DOHH2 (cell line): ENCODE results near the gene NSL1.

Experiments used
- H3F3A ChIP-seq: fragments of 200-600 bp; sonication (generic), shearing (Covaris generic); 2 replicates; pipeline ENCODE4 v1.6.0; 2016; ENCODE audit warnings: antibody characterized with exemption, mild to moderate bottlenecking; ENCODE audit not compliant: control insufficient read depth, insufficient read depth
- H3K27ac ChIP-seq: fragments of 200-600 bp; sonication (generic); 2 replicates; pipeline ENCODE4 v1.5.1; 2014; ENCODE audit warnings: low read depth, mild to moderate bottlenecking, low read length, moderate library complexity
- H3K27me3 ChIP-seq: fragments of 200-600 bp; sonication (generic); 2 replicates; pipeline ENCODE4 v1.6.1; 2014; ENCODE audit warnings: mild to moderate bottlenecking, low read length, mixed read lengths; ENCODE audit not compliant: control insufficient read depth
- H3K36me3 ChIP-seq: fragments of 200-600 bp; sonication (generic); 2 replicates; pipeline ENCODE4 v1.6.1; 2014; ENCODE audit warnings: mild to moderate bottlenecking, low read length, moderate library complexity, mixed read lengths; ENCODE audit not compliant: control insufficient read depth
- H3K4me1 ChIP-seq: fragments of 200-600 bp; sonication (generic); 2 replicates; pipeline ENCODE4 v1.6.1; 2014; ENCODE audit warnings: mild to moderate bottlenecking, low read length, mixed read lengths; ENCODE audit not compliant: control insufficient read depth
- H3K4me2 ChIP-seq: fragments of 200-600 bp; sonication (generic); 2 replicates; pipeline ENCODE4 v1.6.0; 2014; ENCODE audit warnings: mild to moderate bottlenecking, low read length, moderate library complexity
- H3K4me3 ChIP-seq: fragments of 200-600 bp; sonication (generic); 2 replicates; pipeline ENCODE4 v1.5.1; 2014; ENCODE audit warnings: mild to moderate bottlenecking, low read length, mixed read lengths
- H3K79me2 ChIP-seq: fragments of 200-600 bp; sonication (generic); 2 replicates; pipeline ENCODE4 v1.6.1; 2014; ENCODE audit warnings: mild to moderate bottlenecking, low read length, mixed read lengths; ENCODE audit not compliant: control insufficient read depth
- H3K9me2 ChIP-seq: fragments of 200-600 bp; sonication (generic); replicated peaks from 2 replicates; pipeline ENCODE4 v1.6.1; 2014; ENCODE audit warnings: mild to moderate bottlenecking, low read length, mixed read lengths; ENCODE audit not compliant: control insufficient read depth
- H3K9me3 ChIP-seq: fragments of 200-600 bp; sonication (generic); 2 replicates; pipeline ENCODE4 v1.6.1; 2014; ENCODE audit warnings: antibody characterized with exemption, low read length, mixed read lengths; ENCODE audit not compliant: control insufficient read depth, insufficient read depth
- H4K20me1 ChIP-seq: fragments of 200-600 bp; sonication (generic); 2 replicates; pipeline ENCODE4 v1.6.0; 2014; ENCODE audit warnings: low read depth, mild to moderate bottlenecking, antibody characterized with exemption, low read length, moderate library complexity; ENCODE audit not compliant: control insufficient read depth, insufficient read depth
- CTCF ChIP-seq: fragments of 200-600 bp; sonication (generic); IDR thresholded peaks from one replicate; pipeline ENCODE4 v1.5.1; 2014; ENCODE audit warnings: antibody characterized with exemption, mild to moderate bottlenecking, low read depth, low read length; ENCODE audit not compliant: poor library complexity, severe bottlenecking
- EZH2phosphoT487 ChIP-seq: fragments of 200-600 bp; sonication (generic); IDR thresholded peaks from 2 replicates; pipeline ENCODE4 v1.6.1; 2017; ENCODE audit warnings: borderline replicate concordance, mild to moderate bottlenecking, antibody characterized with exemption, low read length, moderate library complexity, mixed read lengths

Gene NSL1

GRCh38 chr1:212762234-212762633, 29.3 kb downstream of the NSL1 start:
- peaks cover 5% of the 10 kb centered on the region for H3K36me3 ChIP-seq
- H3K27ac ChIP-seq: no peak overlapping the region

GRCh38 chr1:212760126-212760823, 31.3 kb downstream of the NSL1 start:
- Histone ChIP-seq H3K9me3 (no peaks in the 10 kb centered on the region), H3K27ac (no peak overlapping the region), H3K36me3 (peaks cover 7% of the 10 kb centered on the region), H3K79me2 (peaks cover 25% of the 10 kb centered on the region), H3K4me3 (no peak overlapping the region), H4K20me1 (no peaks in the 10 kb centered on the region; the same call in 1 of the 2 replicates), H3K4me1 (no peaks in the 10 kb centered on the region), H3K27me3 (no peaks in the 10 kb centered on the region), H3K4me2 (no peak overlapping the region), H3F3A (no peaks in the 10 kb centered on the region), H3K9me2 (no peaks in the 10 kb centered on the region)
- TF ChIP-seq CTCF: peak; percentile 83
- no peak for TF ChIP-seq EZH2phosphoT487

More at GRCh38 chr1:212762234-212762633, 29.3 kb downstream of the NSL1 start:
- Histone ChIP-seq H3K27me3 (no peaks in the 10 kb centered on the region), H3K9me2 (no peaks in the 10 kb centered on the region), H3K4me1 (no peaks in the 10 kb centered on the region), H3K9me3 (no peaks in the 10 kb centered on the region), H4K20me1 (no peaks in the 10 kb centered on the region; the same call in 1 of the 2 replicates), H3K79me2 (peaks cover 36% of the 10 kb centered on the region), H3K4me2 (no peak overlapping the region), H3F3A (no peaks in the 10 kb centered on the region), H3K4me3 (no peak overlapping the region)
- TF ChIP-seq EZH2phosphoT487 (no peak), CTCF (no peak)

GRCh38 chr1:212759683-212760082, 31.9 kb downstream of the NSL1 start:
- Histone ChIP-seq H3K79me2 (peaks cover 22% of the 10 kb centered on the region), H3F3A (no peaks in the 10 kb centered on the region), H3K27me3 (no peaks in the 10 kb centered on the region), H4K20me1 (peaks cover 2% of the 10 kb centered on the region; the same call in 1 of the 2 replicates), H3K27ac (no peak overlapping the region), H3K4me1 (peaks cover 3% of the 10 kb centered on the region), H3K9me2 (no peaks in the 10 kb centered on the region), H3K4me2 (no peak overlapping the region), H3K9me3 (no peaks in the 10 kb centered on the region), H3K4me3 (no peak overlapping the region), H3K36me3 (peaks cover 7% of the 10 kb centered on the region)
- TF ChIP-seq CTCF: no peak
- TF ChIP-seq EZH2phosphoT487: no peak
